Stimulated activated CD4-positive, alpha-beta T cell treated with anti-CD3 and anti-CD28 coated beads, Interleukin-1b, Interleukin-23, amount 100 ng/mL, for 1 hour (primary cell): Measurements from ENCODE around the gene NPRL2.

Source experiments
- DNase-seq, 2 donors: peaks; one replicate each; pipeline ENCODE4 v3.0.0-alpha.2; 2020; ENCODE audit warnings: low read depth in 2 of 2

The NPRL2 gene

GRCh38 chr3:50373146-50374051 lies 22.8 kb upstream of the NPRL2 start:
- no peak for DNase-seq

GRCh38 chr3:50372349-50372748 lies 21.8 kb upstream of the NPRL2 start:
- no peak for DNase-seq

GRCh38 chr3:50371133-50371685 lies 20.6 kb upstream of the NPRL2 start:
- DNase-seq, result no peak

- no peak for DNase-seq
Observed at GRCh38 chr3:50370594-50370993, 20.0 kb upstream of the NPRL2 start.

DNA sequence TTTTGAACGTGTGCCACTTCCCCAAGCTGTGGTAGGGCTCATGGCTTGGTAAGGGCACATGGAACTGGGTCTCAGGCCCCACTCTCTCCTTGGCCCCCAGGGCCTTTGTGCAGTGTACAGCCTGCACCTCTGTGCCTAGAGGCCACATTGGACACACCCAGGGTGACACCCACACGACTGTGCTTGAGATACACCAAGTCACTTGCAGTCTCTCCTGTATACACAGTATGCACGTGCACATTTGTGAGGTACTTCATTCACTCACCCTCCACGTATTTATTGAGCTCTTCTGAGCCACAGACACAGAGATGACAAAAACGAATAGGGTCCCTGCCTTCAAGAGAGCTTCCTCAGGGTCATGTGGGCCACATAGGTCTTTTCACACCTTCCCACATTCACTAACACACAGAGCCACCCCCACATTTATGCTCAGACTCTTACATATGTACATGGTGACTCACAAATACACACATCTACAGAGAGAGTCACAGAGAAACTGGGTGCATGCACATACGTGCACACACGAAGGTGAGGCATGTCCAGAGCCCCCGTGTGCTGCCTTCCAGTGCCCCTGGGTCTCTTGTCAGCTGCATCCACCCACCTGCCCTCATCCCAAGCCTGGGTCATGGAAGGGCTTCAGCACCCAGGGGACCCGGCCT lies 18.6 kb upstream of the NPRL2 start:
- no peak for DNase-seq

GRCh38 chr3:50365842-50366220 lies 15.3 kb upstream of the NPRL2 start:
- no peak for DNase-seq

- DNase-seq, result peak; percentile 90 to 93
Observed at GRCh38 chr3:50365080-50365841, 14.7 kb upstream of the NPRL2 start.

DNA sequence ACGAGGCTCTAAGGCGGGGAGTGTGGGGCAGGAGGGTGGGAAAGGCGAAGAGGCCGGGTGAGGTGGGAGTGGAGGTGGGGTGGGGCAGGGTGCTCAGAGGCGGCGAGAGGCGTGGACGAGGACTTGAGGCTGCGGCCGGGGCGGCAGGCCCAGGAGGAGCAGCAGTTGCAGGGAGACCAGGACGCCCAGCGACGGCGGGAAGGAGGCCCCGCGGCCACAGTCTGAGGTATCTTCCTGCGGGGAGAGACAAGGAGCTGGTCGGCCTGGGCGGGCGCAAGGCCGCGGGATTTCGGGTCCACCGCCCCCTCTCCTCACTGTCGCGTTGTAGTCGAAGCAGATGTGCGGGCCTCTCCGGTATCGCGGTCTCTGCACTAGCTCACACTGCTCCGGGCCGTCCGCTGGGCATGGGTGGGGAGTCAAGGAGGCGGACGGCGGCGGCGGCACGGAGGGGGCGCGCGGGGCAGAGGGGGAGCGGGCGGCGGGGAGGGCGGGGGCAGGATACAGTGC lies 14.1 kb upstream of the NPRL2 start:
- no peak for DNase-seq

DNA sequence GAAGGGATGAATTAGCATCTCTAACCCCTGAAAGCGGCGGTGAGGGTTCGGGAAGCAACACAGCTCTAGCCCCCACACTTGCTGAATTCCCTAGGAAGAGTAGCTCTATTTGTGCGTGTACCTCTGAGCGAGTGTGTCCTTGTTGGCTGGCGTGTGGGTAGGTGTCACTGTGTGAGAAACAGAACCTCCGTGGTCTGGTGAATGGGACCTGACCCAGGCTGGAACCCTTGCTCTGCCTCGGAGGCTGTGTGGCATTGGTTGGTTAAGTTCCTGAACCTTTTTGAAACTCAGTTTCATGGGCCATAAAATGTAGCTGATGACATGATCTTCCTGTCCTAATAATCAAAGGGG lies 9.2 kb upstream of the NPRL2 start:
- DNase-seq, result no peak

- DNase-seq, result peak; percentile 83 to 91
Observed at GRCh38 chr3:50358911-50359759, 8.6 kb upstream of the NPRL2 start, which contains the start of gene TMEM115. TSS of gene TMEM115 (minus strand) at chr3:50359521. CDS start at chr3:50359063, 458 bp downstream.

DNA sequence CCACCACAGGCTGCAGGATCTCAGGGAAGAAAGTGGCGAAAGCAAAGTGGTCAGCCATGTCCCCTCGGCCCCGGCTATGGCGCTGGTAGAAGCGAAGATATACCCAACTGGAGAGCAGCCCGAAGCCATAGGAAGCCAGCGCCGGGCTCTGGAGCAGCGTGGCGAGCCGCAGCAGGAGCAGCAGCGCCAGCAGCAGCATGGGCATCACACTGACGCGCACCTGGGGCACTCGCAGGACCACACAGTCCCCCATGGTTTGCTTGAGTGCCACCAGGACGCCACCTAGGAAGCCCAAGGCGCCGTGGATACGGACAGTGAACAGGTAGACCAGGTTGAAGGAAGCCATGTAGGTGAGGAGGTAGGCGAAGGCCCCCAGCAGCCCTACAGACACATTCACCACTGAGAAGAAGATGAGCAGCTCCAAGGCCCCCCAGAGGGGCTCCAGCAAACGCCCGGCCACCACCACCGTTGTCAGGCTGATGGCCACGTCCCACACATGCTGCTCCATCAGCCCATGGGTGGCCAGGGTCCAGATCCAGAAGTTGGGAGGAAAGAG lies 7.9 kb upstream of the NPRL2 start:
- DNase-seq, result no peak

- no peak for DNase-seq
Observed at GRCh38 chr3:50357481-50357880, 6.9 kb upstream of the NPRL2 start.

DNA sequence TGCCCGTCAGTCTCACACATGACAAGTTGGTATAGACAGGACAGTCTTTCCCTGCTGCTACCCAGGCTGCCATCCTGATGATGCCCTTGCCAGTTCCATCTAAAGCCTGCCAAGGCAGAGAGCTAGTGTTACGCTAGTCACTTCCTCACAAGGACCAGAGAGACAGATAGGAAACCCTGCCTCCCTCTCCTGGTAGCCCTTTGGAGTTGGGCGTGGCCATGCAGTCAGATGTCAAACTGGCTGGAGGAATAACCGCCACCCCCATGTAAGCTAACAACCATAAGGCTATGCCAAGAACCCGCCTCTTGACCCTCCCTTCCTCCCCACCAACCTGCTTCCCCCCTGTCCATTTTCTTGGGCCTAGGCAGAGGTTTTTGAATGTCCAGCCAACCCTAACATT lies 6.0 kb upstream of the NPRL2 start:
- no peak for DNase-seq

DNA sequence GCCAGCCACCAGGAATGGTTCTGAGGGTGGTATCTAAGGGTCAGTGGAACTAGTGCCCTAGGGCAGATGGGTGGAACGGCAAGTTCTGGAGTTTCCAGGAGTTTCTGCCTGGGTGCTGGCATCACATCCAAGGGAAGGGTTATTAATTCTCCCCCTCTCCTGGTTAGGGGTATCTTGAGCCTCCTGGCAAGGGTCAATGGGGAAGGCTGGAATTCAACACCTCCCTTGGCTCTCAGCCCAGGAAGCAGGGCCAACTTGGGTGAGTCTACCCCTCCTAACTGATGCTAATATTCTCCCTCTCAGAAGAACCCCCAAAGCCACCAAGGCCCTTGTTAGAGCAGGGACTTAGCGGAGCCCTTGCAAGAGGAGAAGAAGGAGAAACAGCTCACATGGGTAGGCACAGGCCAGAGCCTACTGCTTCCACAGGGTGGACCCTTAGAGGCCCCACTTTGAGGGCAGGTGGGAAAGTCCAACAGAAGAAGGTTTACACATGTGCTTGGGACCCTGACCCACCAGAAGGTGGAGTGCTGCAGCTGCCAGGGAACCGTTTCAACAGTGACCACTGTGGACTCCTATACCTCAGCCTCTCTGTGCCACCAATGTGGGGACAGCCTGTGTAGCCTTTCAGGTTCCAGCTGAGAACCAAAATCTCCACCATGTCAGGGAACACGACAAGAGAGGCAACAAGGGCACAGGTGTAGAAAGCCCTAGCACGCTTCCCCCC lies 5.4 kb upstream of the NPRL2 start:
- DNase-seq, result no peak

DNA sequence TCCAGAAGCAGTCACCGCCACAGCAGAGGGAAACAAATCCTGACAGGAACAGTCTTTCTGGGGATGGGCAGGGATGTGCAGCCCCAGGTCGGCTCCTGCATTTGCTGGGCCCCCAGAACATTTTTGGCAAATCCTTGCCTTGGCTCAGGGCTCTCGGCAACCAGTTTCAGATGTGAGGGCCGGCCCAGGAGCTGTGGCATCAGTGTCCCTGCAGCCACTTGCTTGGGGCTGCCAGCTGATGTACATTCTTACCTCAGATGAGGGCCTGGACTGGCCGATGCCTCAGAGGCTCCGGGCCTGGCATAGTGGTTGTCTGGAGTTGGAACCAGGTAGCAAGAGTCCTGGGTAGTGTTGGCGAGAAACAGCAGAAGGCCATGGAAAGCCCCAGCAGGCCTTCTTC lies 4.3 kb upstream of the NPRL2 start:
- no peak for DNase-seq

DNA sequence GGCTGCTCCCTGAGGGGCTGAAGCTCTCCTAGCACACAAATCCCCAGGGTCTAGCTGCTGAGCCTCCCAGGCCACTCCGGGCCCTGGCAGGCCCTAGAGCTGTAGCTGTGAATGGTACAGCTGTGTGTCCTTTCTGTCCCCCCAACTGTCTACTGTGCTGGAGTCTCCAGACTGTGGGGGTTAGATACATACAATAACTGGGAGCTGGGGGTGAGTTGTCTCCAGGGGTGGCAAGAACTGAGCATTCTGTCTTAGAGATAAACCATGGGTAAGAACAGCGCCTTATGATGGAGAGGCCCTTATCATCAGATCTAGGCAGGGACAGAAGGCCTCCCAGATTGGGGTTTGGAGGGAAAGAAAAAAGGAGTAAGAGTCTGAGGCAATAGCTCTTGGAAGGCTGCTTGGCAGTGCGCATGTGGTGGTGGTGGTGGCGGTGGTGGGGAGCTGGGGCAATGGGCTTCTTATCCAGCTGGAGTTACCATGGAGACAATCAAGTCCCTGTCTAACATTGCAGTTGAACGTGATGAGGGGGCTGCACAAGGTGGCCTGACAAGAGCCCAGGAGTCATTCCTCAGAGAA lies 3.7 kb upstream of the NPRL2 start:
- DNase-seq, result no peak

GRCh38 chr3:50353245-50354004 lies 2.9 kb upstream of the NPRL2 start:
- no peak for DNase-seq

GRCh38 chr3:50352781-50353180 lies 2.2 kb upstream of the NPRL2 start:
- no peak for DNase-seq

DNA sequence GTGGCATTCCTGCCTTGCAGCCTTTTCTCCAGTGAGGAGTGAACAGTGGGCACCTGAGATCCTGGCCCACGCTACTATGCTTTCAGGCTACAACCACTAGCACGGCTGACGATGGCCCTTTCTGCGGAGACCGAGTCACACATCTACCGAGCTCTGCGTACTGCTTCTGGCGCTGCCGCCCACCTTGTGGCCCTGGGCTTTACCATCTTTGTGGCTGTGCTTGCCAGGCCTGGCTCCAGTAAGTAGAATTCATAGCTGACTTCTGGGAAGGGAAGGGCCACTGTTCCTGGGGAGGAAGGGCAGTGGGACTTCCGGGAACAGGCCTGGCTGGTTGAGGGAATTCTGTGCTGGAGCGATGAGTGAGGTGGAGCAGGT lies 735 bp upstream of the NPRL2 start:
- no peak for DNase-seq
